H4 (cell line): ENCODE data around the gene CERS1. TPM values are rescaled to one million over a fixed set of nuclear protein-coding genes. Genes with fewer than 3 reads are reported as not detected.

Source experiments
- DNase-seq: peaks from one replicate; pipeline ENCODE4 v3.0.0-alpha.2; 2015; ENCODE audit warnings: low spot score
- total RNA-seq: library from RNA; depleted of rRNA; stranded (reverse); fragments of >200 nt; shearing (Covaris generic); gene quantifications from 2 replicates; pipeline ENCODE4 v1.2.3, GENCODE V29; 2014

The CERS1 gene
- total RNA-seq, 1 experiment from 2014 or later: 1.0 TPM

DNA sequence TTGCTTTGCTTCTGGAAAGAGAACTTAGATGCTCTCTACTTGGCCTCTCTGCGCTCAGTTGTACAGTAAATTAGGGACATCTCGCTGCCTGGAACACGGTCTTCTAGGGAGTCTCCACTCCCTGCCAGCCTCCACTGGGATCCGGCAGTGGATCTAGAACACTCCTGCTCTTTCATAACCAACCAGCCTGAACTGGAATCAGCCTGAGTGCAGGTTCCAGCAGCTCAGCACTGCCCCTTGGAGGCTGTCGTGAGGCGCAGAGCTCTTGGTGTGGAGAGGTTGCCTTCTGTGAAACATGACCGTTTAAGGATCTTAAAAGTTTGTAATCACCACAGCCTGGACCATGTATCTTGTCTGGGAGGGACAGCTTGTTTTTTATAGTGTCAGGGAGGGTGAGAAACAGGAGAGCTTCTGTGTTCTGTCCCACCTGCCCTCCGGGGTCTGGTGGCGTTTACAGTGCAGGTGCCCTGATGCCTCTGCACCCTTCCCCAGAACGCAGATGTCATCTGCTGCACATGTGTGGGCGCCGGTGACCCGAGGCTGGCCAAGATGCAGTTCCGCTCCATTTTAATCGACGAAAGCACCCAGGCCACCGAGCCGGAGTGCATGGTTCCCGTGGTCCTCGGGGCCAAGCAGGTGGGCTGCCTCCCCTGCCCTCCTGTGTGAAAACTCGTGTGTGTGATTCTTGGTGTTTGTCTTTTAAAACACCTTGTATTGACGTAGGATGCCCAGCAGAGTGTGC is 39.4 kb downstream of the CERS1 start:
- DNase-seq: no peak

DNA sequence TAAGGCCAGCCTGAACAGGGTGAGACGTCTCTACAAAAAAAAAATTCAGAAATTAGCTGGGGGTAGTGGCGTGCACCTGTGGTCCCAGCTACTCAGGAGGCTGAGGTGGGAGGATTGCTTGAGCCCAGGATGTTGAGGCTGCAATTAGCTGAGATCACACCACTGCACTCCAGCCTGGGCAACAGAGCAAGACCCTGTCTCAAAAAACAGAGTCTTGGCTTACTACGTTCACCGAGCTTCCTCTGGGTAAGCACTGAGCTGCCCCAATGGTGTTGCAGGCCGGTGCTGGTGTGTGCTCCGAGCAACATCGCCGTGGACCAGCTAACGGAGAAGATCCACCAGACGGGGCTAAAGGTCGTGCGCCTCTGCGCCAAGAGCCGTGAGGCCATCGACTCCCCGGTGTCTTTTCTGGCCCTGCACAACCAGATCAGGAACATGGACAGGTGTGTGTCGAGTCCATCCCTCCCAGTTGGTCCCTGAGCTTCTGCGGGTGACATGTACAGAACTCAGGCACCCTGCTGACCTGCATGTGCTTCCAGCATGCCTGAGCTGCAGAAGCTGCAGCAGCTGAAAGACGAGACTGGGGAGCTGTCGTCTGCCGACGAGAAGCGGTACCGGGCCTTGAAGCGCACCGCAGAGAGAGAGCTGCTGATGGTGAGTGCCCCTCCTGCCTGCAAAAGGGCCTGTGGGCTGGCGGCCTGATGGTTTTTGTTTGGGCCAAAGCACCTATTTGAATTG is 40.1 kb downstream of the CERS1 start:
- DNase-seq: no peak

DNA sequence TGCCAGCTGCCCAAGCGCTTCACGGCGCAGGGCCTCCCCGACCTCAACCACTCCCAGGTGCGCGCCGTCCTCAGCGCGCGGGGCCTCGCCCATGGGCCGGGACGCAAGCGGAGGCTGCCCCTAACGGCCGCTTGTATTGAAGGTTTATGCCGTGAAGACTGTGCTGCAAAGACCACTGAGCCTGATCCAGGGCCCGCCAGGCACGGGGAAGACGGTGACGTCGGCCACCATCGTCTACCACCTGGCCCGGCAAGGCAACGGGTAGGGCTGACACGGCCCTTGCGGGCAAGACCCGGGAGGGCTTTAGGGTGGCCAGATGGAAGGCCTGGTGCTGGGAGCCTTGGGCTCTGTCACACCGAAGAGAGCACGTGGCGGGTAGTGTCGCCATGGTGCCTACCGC is 41.0 kb downstream of the CERS1 start:
- DNase-seq: no peak

DNA sequence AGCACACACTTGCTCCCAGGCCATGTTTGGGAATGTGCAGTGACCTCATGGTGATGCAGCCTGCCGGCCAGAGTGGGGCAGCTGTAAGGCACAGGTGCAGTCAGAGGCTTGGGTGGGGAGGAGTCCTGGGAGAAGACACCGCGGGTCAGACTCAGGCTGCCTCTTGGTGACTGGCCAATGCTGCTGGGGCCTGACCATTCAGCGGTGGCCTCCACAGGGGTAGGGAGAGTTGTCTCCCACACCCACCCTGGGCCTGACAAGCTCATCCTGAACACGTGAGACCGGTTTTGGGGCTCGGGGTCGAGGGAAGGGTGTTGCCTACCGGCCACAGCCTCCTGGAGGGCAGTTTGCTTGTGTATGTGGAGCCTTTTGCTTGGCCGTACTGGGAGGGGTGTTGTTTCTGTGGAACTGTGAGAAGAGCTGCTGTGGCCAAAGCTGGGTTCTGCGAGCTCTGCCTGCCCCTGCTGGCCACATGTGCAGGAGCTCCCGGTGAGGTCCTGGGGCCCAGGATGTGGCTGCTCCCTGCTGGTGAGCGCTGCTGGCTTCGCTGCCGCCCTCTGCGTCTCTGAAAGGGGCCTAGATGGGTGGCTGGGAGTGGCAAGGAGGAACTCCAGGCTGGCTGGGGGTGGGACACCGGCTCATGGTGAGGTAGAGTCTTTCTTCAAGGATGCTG is 42.1 kb downstream of the CERS1 start:
- no peak for DNase-seq

DNA sequence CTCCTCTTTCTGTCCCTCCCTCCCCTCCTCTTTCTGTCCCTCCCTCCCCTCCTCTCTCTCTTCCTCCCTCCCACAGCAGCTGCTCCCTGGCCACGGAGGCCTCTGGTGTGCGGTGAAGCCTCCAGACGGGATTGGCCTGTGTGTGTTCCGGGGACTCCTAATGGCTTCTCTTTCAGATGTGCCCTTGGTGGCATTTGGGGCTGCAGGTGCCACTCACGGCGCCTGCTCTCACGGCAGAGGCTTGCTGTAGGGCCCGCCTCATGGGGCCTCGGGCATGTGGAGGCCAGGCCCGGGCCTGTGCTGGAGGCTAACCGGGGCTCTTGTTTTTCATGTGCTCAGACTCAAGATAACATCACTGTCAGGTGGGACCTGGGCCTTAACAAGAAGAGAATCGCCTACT is 43.3 kb downstream of the CERS1 start:
- DNase-seq: no peak

DNA sequence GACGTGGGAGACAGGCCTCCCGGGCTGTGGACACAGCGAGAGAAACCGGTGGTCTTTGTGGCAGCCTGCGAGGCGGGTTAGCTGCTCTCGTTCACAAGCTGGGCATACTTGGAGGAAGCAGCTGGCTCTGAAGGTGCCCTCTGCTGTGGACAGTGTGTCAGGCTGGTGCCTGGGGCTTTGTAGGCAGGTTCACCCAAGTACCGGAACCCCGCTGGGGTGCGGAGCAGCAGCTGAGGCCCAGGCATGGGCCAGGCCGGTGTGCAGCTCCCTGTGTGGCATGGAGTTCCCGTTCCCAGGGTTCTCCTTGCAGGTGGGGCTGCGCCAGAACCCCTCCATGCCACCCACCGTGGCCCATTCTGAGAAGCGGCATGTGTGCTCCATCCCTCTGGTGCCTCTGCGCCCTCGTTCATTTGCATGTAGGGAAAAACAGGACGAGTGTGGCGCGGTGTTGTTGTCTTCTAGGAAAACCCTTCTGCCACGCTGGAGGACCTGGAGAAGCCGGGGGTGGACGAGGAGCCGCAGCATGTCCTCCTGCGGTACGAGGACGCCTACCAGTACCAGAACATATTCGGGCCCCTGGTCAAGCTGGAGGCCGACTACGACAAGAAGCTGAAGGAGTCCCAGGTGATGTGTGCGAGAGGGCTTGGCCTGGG is 44.2 kb downstream of the CERS1 start:
- no peak for DNase-seq

DNA sequence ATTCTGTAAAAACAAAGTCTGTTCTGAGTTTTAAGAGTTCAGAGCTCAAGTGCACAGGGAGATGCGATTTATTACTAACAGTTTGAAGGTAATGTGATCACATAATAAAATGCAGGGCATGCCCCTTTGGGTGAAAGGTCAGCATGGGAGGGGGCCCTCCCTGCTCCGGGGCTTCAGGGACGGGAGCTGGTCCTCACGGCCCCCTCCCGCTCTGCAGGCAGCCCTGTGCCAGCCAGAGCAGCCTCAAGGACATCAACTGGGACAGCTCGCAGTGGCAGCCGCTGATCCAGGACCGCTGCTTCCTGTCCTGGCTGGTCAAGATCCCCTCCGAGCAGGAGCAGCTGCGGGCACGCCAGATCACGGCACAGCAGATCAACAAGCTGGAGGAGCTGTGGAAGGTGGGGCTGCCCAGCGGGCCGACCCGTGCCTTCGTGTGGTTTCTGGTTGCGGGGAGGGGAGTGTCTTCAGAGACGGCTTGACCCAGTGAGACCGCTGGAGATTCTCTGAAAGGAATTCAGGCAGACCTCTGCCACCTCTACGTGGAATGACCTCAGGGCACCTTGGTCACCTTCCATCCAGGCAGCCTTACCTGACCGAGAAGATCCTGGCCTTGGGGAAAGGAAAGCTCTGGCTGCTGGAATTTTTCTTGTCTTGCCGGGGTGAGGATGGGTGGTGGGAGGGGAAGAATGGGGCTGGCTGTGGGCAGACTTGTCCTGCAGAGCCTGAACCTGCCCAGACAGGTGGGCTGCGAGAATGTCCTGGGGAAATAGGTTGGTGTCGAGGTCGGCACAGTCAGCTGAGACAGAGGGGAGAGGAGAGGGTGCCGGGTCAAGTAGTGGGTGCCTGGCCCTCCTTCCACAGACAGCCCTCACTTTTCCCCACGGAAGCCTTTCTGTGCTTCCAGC is 45.2 kb downstream of the CERS1 start:
- no peak for DNase-seq

DNA sequence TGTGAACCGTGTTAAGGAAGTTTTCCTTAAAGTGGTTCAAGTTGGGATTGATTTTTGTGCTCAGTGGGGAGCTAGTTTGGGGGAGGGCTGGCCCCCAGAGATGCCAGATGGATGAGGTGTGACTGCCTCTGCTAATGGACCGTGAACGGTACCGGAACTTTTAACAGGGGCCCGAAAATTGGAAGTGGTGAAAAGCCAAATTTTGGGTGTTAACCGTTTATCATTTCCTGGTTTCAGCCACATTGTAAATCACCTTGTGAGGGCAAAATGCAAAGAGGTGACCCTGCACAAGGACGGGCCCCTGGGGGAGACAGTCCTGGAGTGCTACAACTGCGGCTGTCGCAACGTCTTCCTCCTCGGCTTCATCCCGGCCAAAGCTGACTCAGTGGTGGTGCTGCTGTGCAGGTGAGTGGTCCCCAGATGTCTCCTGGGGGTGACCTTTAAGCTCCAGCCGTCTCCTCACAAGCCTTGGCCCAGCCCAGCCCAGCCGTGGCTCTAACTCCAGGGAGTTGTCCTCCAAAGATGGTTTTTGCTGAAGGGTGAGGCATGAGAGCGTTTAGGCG is 46.0 kb downstream of the CERS1 start:
- no peak for DNase-seq

DNA sequence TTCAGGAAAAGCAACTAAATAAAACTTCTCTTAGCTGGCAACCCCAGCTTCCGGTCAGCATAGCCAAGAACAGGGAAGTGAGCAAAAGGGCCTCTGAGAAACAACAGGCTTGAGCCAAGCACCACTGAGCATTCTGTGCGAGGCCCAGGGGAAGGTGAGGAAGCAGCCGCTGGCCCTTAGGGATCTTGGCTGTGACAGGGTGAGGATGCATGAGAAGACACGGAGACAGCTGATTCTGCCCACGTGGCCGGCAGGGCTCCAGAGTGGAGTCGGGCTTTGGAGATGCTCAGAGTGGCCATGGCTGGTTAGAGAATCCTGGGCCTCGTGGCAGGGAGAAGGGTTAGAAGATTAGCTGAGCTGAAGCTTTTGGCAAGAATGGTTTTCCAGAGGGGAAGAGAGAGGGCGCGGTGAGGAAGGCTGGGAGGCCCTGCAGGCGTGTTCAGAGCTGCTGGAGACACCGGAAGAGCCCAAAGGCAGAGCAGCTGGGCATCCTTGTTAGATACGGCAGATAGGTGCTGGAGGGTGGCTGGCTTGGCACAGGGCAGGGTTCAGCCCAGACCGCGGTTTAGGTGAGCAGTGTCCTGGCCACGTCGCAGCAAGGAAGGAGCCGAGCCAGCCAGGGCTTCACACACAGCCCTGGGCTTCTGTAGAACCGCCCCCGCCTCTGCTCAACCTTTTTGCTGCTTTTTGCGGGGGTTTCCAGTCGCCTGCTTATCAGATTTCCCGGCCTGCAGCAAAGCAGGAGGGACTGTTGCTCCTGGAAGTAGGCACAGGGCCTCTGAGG is 46.9 kb downstream of the CERS1 start:
- DNase-seq: no peak

DNA sequence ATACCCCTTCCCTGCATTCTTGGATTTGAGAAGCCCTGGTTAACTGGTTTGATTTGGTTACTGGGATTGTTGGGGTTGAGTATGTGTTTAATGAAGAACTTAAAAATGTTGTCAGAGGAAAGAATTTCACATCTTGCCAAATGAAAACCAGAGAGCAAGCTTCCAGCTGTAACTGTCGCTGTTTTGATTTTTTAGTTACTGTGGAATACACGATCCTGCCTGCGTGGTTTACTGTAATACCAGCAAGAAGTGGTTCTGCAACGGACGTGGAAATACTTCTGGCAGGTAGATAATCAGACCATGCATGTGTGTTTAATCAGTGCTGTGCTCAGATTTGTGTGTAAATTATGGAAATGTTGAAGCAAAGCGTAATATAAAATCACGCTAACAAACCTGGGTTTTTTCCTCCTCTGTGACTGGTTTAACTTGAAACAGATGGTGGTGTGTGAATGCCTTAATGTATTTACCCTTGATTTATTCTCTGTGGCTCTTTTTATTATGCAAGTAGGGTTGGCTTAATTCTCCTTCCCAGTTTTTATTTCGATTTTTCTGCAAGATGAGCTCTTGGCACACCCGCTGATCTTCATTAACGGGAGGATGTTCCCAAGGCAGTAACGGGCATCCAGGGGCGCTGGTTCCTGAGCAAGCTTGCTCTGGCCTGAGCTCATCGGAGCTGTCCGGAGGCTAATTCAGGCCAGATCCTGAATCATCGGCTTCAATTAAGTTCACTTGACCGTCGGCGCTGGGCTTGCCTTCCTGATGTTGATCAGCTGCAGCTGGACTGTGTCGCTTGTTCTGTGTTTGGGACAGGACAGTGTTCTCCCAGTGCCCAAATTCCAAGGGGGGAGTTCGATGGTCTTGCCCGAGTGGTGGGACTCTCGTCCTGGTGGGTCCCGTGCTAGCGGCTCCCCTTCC is 48.2 kb downstream of the CERS1 start:
- no peak for DNase-seq

DNA sequence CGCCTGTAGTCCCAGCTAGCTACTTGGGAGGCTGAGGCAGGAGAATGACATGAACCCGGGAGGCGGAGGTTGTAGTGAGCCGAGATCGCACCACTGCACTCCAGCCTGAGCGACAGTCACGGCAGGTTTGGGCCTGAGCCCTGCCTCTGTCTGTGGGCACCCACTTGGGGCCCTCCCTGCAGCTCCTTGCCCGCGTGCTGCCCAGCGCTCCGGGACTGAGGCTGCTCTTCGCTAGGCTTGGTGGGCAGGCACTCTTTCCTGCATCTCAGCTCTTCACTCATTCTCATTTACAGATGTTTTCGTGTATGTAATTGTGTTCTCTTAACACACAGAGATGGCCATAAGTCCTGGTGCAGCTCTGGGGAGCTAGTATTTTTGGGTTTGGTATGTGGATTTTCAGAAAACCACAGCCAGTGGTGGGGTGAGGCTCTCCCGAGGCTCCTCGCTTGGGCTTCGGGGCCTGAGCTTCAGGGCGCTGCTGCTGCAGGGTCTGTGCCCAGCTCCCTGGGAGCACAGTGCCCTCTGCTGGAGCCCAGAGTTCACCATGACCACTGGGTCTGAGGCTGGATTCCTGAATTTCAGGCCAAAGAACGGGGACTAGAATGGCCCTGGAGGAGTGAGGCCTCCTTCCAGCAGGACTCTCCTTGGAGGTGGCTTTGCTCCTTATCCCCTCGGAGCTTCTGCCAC is 49.0 kb downstream of the CERS1 start:
- DNase-seq: peak; percentile 56

DNA sequence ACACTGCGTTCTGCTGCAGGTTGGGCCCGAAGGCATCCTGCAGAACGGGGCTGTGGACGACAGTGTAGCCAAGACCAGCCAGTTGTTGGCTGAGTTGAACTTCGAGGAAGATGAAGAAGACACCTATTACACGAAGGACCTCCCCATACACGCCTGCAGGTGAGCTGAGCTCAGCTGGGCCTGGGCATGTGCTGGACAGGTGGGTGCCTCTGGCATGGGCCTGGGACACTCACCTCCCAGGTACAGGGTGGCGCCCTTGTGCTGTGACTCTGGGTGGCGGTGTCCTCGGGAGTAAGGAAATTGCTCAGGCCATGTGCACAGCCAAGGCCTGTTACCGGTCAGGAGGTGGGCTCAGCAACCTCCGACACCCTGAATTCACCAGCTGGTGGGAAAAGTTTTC is 50.0 kb downstream of the CERS1 start:
- DNase-seq: no peak

DNA sequence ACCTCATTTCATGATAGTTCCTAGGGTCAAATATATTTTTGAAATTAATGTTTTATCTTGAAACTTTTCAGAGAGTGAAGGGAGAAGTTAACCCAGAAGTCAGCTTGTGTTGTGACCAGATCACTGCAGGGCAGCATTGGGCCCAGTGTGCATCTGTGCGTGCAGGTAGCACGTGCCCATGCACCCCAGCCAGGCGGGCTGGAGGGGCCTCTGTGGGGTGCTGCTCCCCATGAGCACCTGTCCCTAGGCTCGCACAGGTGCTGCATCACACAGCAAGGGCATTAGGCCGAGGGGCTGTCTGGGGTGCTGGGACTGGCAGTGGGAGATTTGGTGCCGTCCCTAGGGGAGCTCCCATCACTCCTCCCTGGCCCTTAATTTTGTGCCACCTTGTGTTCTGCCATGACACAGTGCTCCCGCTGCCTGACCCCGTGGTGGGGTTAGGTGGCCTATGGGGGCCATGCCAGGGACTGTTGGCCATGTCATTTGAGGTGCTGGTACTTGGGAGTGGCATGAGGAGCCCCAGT is 51.1 kb downstream of the CERS1 start:
- no peak for DNase-seq

DNA sequence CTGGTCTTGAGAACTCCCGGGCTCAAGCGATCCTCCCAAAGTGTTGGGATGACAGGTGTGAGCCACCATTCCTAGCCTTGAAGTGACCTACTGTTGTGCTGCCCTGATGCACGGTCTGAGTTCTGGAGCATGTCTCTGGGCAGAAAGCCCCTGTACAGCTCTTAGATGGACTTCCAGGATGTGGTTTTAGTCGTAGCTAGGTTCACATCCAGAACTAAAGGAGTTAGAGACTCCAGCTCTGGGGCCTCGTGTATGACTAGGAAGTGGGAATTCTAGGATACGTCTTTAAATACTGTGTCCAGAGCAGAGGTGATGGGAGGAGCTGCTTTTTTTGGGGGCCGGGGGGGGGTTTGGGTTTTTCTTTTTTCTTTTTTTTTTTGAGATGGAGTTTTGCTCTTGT is 52.0 kb downstream of the CERS1 start:
- no peak for DNase-seq

DNA sequence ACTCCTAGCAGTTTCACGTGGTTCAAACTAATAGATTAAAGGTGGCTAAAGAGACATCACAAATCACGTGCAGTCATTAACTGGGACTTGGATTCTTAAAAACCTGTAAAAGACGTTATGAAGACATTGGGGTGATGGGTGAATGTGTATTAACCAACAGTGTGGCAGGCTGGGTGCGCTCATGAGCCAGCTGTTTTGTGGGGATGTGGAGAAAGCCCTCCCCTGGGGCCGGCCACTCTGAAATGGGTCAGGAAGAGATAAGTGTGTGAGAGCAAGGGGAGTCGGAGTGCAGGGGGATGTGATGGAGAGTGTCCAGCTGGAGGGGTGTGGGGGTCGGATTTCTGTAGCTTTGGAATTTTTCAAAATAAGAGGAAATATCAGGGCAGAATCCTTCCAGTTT is 53.8 kb downstream of the CERS1 start:
- DNase-seq: no peak

DNA sequence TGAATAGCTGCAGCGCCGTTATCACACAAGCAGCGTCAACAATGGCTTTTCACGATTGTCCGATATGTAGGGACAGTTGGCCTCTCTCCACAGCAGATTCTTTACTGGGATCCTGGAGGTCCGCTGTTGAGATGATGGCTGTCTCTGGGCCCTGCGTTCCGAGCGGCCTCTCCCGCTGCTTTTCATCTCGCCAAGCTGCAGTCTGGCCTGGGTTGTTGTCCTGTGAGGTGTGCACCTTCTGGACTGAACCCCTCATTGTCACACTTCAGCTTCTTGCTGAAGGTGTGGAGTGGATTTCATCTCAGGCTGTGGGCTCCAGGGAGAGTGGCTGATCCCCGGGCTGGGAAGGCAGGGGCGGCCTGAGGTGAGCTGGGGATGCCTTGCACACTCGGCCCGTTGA is 54.6 kb downstream of the CERS1 start:
- DNase-seq: no peak

DNA sequence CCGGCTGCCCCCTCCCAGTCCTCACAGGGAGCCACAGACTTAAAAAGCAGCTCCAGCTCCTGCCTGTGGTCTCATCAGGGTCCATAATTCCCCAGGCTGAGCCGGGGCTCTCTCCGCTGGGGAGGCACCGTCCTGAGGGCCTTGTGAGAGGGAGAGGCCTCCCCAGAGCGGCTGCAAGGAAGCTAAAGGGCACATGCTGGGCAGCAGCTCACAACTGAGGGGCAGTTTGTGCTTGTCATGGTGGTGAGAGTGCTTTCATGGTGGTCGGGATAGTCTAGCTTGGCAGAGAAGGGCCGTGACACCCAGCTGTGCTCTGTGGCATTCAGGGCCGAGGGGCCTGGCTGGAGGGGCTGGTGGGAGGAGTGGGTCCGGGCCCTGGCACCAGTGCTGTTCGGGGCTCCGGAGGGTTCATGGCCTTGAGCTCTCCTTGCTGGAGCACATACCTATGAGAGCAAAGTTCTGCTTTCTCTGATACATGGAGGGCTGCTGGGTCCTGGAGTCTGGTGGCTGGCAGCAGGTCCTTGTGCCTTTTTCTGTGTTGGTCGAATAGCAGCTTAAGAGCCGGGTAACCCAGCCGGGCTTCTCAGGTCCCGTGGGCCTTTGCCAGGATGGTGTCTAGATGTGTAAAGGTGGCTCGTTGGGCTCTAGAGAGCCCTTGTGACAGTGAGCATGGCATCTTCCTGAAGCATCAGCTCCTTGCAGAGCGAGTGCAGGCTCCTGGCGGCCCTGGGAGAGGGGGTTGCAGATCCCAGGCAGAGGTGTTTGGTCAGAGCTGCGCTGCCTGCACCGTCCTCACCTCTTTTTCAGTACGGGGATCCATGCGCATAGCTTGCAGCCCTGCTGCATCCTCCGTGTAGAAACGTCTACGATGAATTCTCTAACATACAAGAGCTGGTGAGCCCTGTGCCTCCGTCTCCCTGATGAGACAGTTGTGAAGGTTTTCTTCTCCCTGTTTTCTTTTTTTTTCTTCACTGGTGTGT is 55.4 kb downstream of the CERS1 start:
- no peak for DNase-seq
